Suppressor macrophage treated with lipopolysaccharide for 4 hours (primary cell): ENCODE results near the gene KRTAP10-6.
"Not testable (repeated sequence)": the region's sequence is repeated elsewhere in the genome, so short reads cannot be mapped to it uniquely, and the experiment has no call there.

ENCODE experiments used
- DNase-seq: peaks from one replicate; pipeline ENCODE4 v3.0.0-alpha.2; 2020

KRTAP10-6 gene

GRCh38 chr21:44575307-44576024 is 16.8 kb downstream of the KRTAP10-6 start:
- no peak for DNase-seq

GRCh38 chr21:44574457-44575306 is 17.6 kb downstream of the KRTAP10-6 start:
- DNase-seq: no peak

GRCh38 chr21:44573630-44574456 is 18.5 kb downstream of the KRTAP10-6 start, which contains the start of gene KRTAP10-4:
KRTAP10-4 (plus strand) TSS chr21:44573729; CDS start chr21:44573759, 30 bp downstream.
- DNase-seq: not testable (repeated sequence)

GRCh38 chr21:44572959-44573583 is 19.2 kb downstream of the KRTAP10-6 start:
- no peak for DNase-seq

- DNase-seq: no peak
Observed at GRCh38 chr21:44571844-44572782, 20.2 kb downstream of the KRTAP10-6 start.

GRCh38 chr21:44571296-44571695 is 21.0 kb downstream of the KRTAP10-6 start:
- no peak for DNase-seq

- DNase-seq: no peak
Observed at GRCh38 chr21:44569861-44570517, 22.3 kb downstream of the KRTAP10-6 start.

- DNase-seq: no peak
Observed at GRCh38 chr21:44568667-44569556, 23.4 kb downstream of the KRTAP10-6 start.

- no peak for DNase-seq
Observed at GRCh38 chr21:44568261-44568660, 24.0 kb downstream of the KRTAP10-6 start.

GRCh38 chr21:44567481-44568171 is 24.7 kb downstream of the KRTAP10-6 start:
- no peak for DNase-seq

- peak; percentile 50 for DNase-seq
Observed at GRCh38 chr21:44566403-44566802, 25.9 kb downstream of the KRTAP10-6 start.

GRCh38 chr21:44564886-44565598 is 27.3 kb downstream of the KRTAP10-6 start:
- peak; percentile 44 for DNase-seq

GRCh38 chr21:44564099-44564498 is 28.2 kb downstream of the KRTAP10-6 start:
- no peak for DNase-seq

GRCh38 chr21:44558695-44559094 is 33.6 kb downstream of the KRTAP10-6 start, which contains the start of gene KRTAP10-3:
KRTAP10-3 (minus strand) TSS chr21:44558795; CDS start chr21:44558715, 80 bp downstream.
- DNase-seq: no peak

- not testable (repeated sequence) for DNase-seq
Observed at GRCh38 chr21:44558329-44558675, 34.0 kb downstream of the KRTAP10-6 start.

GRCh38 chr21:44557491-44558328 is 34.6 kb downstream of the KRTAP10-6 start:
- no peak for DNase-seq

- DNase-seq: no peak
Observed at GRCh38 chr21:44556879-44557278, 35.4 kb downstream of the KRTAP10-6 start.
